ENCODE measurements around the gene PSMB3.

DNA sequence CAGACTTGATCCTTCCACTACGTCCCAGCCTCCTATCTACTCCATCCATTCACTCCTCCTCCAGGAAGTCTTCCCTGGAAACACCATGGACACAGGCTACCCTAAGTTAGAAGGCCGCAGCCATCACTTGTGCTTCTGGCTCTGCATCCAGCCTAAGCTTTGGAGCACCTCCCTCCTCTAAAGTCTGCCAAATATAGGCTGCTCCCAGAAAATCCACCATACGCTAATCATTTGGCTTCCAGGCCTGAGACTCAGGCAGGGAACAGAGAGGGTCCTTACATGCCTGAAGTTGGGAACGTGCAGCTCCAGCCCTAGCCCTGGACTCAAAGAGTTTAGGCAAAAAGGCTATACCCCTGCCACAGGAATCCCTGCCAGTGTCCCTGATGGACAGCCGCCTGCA is 11.1 kb upstream of the PSMB3 start:
- no peak for TF ChIP-seq POLR2AphosphoS5 (IDR thresholded peaks at IDR 0.05; ENCODE audit: low read depth, low read length)
- TF ChIP-seq POLR2A (IDR thresholded peaks at IDR 0.05; ENCODE audit: low read depth, low read length): no peak

Data from GM12892 (cell line).